Stimulated activated memory B cell treated with anti-CD40 and anti-IgM and Interleukin-4, amounts not matched to agents 10 μg/mL and 1 μg/mL and 100 μg/mL, for 72 hours (primary cell): ENCODE data around the gene FRRS1.
A peak's percentile ranks its signal among the peaks of the same experiment; 100 is the strongest.

Experiments used
- ATAC-seq: fragments of 150-1000 bp; cut with Tn5 transposase; 2 replicates; pipeline ENCODE4 v1.10.0; 2021
- H3K27ac Mint-ChIP-seq: one replicate; pipeline ENCODE4 v1.8.0; 2022; ENCODE audit warnings: mild to moderate bottlenecking, mixed read lengths
- H3K27me3 Mint-ChIP-seq: one replicate; pipeline ENCODE4 v1.8.0; 2022; ENCODE audit warnings: mixed read lengths
- H3K36me3 Mint-ChIP-seq: one replicate; pipeline ENCODE4 v1.8.0; 2022; ENCODE audit warnings: mixed read lengths
- H3K4me1 Mint-ChIP-seq: one replicate; pipeline ENCODE4 v1.8.0; 2022; ENCODE audit warnings: mixed read lengths
- H3K4me3 Mint-ChIP-seq: one replicate; pipeline ENCODE4 v1.8.0; 2022; ENCODE audit warnings: mild to moderate bottlenecking, moderate library complexity, mixed read lengths
- H3K9me3 Mint-ChIP-seq: one replicate; pipeline ENCODE4 v1.8.0; 2022; ENCODE audit warnings: mixed read lengths

The FRRS1 gene

GRCh38 chr1:99662539-99663080 is 103.8 kb downstream of the FRRS1 start:
- Mint-ChIP-seq H3K4me3 (no peak overlapping the region), H3K9me3 (no peaks in the 10 kb centered on the region), H3K27ac (no peak overlapping the region), H3K36me3 (no peaks in the 10 kb centered on the region), H3K4me1 (no peaks in the 10 kb centered on the region), H3K27me3 (peaks cover 9% of the 10 kb centered on the region)
- ATAC-seq: no peak

GRCh38 chr1:99661780-99662179 is 104.7 kb downstream of the FRRS1 start:
- no peak overlapping the region for H3K27ac Mint-ChIP-seq
- ATAC-seq: no peak
- H3K4me1 Mint-ChIP-seq: no peaks in the 10 kb centered on the region
- H3K4me3 Mint-ChIP-seq: no peak overlapping the region
- H3K36me3 Mint-ChIP-seq: no peaks in the 10 kb centered on the region
- H3K27me3 Mint-ChIP-seq: peaks cover under 1% of the 10 kb centered on the region
- H3K9me3 Mint-ChIP-seq: no peaks in the 10 kb centered on the region

- no peaks in the 10 kb centered on the region for H3K27me3 Mint-ChIP-seq
- H3K36me3 Mint-ChIP-seq: no peaks in the 10 kb centered on the region
- ATAC-seq: no peak
- H3K27ac Mint-ChIP-seq: no peak overlapping the region
- H3K9me3 Mint-ChIP-seq: no peaks in the 10 kb centered on the region
- H3K4me3 Mint-ChIP-seq: no peak overlapping the region
- H3K4me1 Mint-ChIP-seq: no peaks in the 10 kb centered on the region
Measured at GRCh38 chr1:99660496-99660895, 105.9 kb downstream of the FRRS1 start.

GRCh38 chr1:99659755-99660210 is 106.7 kb downstream of the FRRS1 start:
- no peaks in the 10 kb centered on the region for H3K27me3 Mint-ChIP-seq
- no peaks in the 10 kb centered on the region for H3K4me1 Mint-ChIP-seq
- H3K9me3 Mint-ChIP-seq: no peaks in the 10 kb centered on the region
- no peaks in the 10 kb centered on the region for H3K36me3 Mint-ChIP-seq
- peak; percentile 14 for ATAC-seq
- H3K4me3 Mint-ChIP-seq: no peak overlapping the region
- H3K27ac Mint-ChIP-seq: no peak overlapping the region
